H1 (cell line): ENCODE results near the gene BMPR1A. TPM values are rescaled to one million over a fixed set of nuclear protein-coding genes. Genes with fewer than 3 reads are reported as not detected.

ENCODE experiments used
- CTCF ChIA-PET: fragments of 300-600 bp; sonication (Branson Sonifier 250); formaldehyde crosslinking; loops from one replicate; lab custom pipeline; 2021; ENCODE audit not compliant: partially characterized antibody; lab: Charles Lee
- POLR2A ChIA-PET: fragments of 300-600 bp; sonication (Branson Sonifier 250); formaldehyde crosslinking; loops from one replicate; lab custom pipeline; 2021; ENCODE audit warnings: inconsistent platforms; ENCODE audit not compliant: partially characterized antibody; lab: Charles Lee
- DNase-seq, 2 experiments: peaks; one replicate each; pipeline versions ENCODE4 v3.0.0 to v3.0.0-alpha.2; 2010 to 2022; ENCODE audit warnings: low spot score in 2 of 2, low read depth in 1 of 2, mixed read lengths in 1 of 2
- FAIRE-seq: peaks from 2 replicates; lab custom pipeline; 2011; peaks lifted over from hg19 to GRCh38; lab: Jason Lieb, UNC
- H2AFZ ChIP-seq: 2 replicates; pipeline ENCODE4 v1.8.1; 2012; ENCODE audit warnings: low read length, inconsistent platforms
- H2AK5ac ChIP-seq: 2 replicates; pipeline ENCODE4 v1.6.1; 2013; ENCODE audit warnings: low read depth, low read length
- H2BK120ac ChIP-seq: replicated peaks from 2 replicates; pipeline ENCODE3; 2013; ENCODE audit warnings: low read depth, low read length, inconsistent platforms
- H2BK12ac ChIP-seq: 2 replicates; pipeline ENCODE4 v1.6.1; 2013; ENCODE audit warnings: low read depth, low read length
- H2BK15ac ChIP-seq: 2 replicates; pipeline ENCODE4 v1.6.1; 2013; ENCODE audit warnings: low read length
- H2BK20ac ChIP-seq: 2 replicates; pipeline ENCODE4 v1.6.1; 2013; ENCODE audit warnings: low read length
- H2BK5ac ChIP-seq: 2 replicates; pipeline ENCODE4 v1.6.1; 2013; ENCODE audit warnings: low read depth, low read length
- H3K14ac ChIP-seq: 2 replicates; pipeline ENCODE4 v1.6.1; 2013; ENCODE audit warnings: inconsistent platforms; ENCODE audit not compliant: insufficient read length
- H3K18ac ChIP-seq: 2 replicates; pipeline ENCODE4 v1.6.1; 2013; ENCODE audit warnings: low read length; ENCODE audit errors: extremely low read depth
- H3K23ac ChIP-seq: 2 replicates; pipeline ENCODE4 v1.6.1; 2013; ENCODE audit warnings: inconsistent platforms; ENCODE audit not compliant: insufficient read length
- H3K23me2 ChIP-seq: 2 replicates; pipeline ENCODE4 v1.6.1; 2013; ENCODE audit warnings: low read depth, low read length
- H3K27ac ChIP-seq: 2 replicates; pipeline ENCODE4 v1.6.1; 2011; ENCODE audit warnings: low read depth, low read length, inconsistent platforms
- H3K27me3 ChIP-seq, 4 experiments: replicated peaks in 1 of 4; 1 replicate in 1 of 4; 2 replicates in 3 of 4; pipeline versions ENCODE4 v1.6.1 to v1.8.1; 2011 to 2013; ENCODE audit warnings: low read length in 3 of 4, mild to moderate bottlenecking in 3 of 4, inconsistent platforms in 2 of 4, mixed read lengths in 2 of 4, moderate library complexity in 1 of 4; ENCODE audit not compliant: control insufficient read depth in 3 of 4, insufficient read depth in 3 of 4; ENCODE audit errors: extremely low read depth in 1 of 4
- H3K36me3 ChIP-seq, 4 experiments: 2 replicates each; pipeline versions ENCODE4 v1.6.1 to v1.8.1; 2011 to 2013; ENCODE audit warnings: mild to moderate bottlenecking in 4 of 4, low read length in 3 of 4, moderate library complexity in 2 of 4, control low read depth in 1 of 4, inconsistent platforms in 1 of 4; ENCODE audit not compliant: insufficient read depth in 4 of 4, control insufficient read depth in 2 of 4
- H3K4ac ChIP-seq: replicated peaks from 2 replicates; pipeline ENCODE3; 2013; ENCODE audit warnings: low read length, low read depth, mixed read lengths, inconsistent platforms; ENCODE audit not compliant: insufficient read length
- H3K4me1 ChIP-seq, 4 experiments: replicated peaks in 1 of 4; 1 replicate in 1 of 4; 2 replicates in 3 of 4; pipeline versions ENCODE4 v1.6.1 to v1.8.1; 2011 to 2013; ENCODE audit warnings: low read length in 3 of 4, inconsistent platforms in 2 of 4, mixed read lengths in 1 of 4; ENCODE audit not compliant: insufficient read depth in 4 of 4, control insufficient read depth in 3 of 4
- H3K4me2 ChIP-seq, 2 experiments: 2 replicates each; pipeline versions ENCODE4 v1.6.1 to v1.8.1; 2011 to 2013; ENCODE audit warnings: low read depth in 2 of 2, low read length in 2 of 2, control low read depth in 1 of 2, inconsistent platforms in 1 of 2, mild to moderate bottlenecking in 1 of 2; ENCODE audit not compliant: insufficient read depth in 1 of 2
- H3K4me3 ChIP-seq, 4 experiments: fragments of 200-600, 300-600 bp in 1 of 4; sonication (generic), shearing (Covaris generic), sonication (Bioruptor Twin) in 1 of 4; 2 replicates each; pipeline versions ENCODE4 v1.5.1 to v1.8.1; 2011 to 2016; ENCODE audit warnings: low read length in 4 of 4, low read depth in 3 of 4, control low read depth in 2 of 4, inconsistent platforms in 2 of 4, mild to moderate bottlenecking in 2 of 4, mixed read lengths in 1 of 4, moderate library complexity in 1 of 4; ENCODE audit not compliant: insufficient read depth in 2 of 4; ENCODE audit errors: extremely low read depth in 1 of 4
- H3K56ac ChIP-seq: replicated peaks from 2 replicates; pipeline ENCODE3; 2013; ENCODE audit warnings: low read depth, mild to moderate bottlenecking, mixed read lengths, low read length, inconsistent platforms; ENCODE audit not compliant: insufficient read length
- H3K79me1 ChIP-seq: 2 replicates; pipeline ENCODE4 v1.6.1; 2013; ENCODE audit warnings: low read depth, low read length, control low read depth
- H3K79me2 ChIP-seq, 2 experiments: 2 replicates each; pipeline versions ENCODE4 v1.6.1 to v1.8.1; 2012 to 2013; ENCODE audit warnings: low read length in 2 of 2, mild to moderate bottlenecking in 2 of 2, inconsistent platforms in 1 of 2; ENCODE audit not compliant: insufficient read depth in 2 of 2, control insufficient read depth in 1 of 2
- H3K9ac ChIP-seq, 4 experiments: replicated peaks in 1 of 4; 1 replicate in 1 of 4; 2 replicates in 3 of 4; pipeline versions ENCODE4 v1.6.1 to v1.8.1; 2011 to 2013; ENCODE audit warnings: low read depth in 3 of 4, low read length in 3 of 4, control low read depth in 2 of 4, mild to moderate bottlenecking in 2 of 4, moderate library complexity in 2 of 4, inconsistent platforms in 1 of 4; ENCODE audit errors: extremely low read depth in 1 of 4
- H3K9me3 ChIP-seq, 2 experiments: 2 replicates each; pipeline versions ENCODE4 v1.6.1 to v1.8.1; 2012 to 2013; ENCODE audit warnings: mild to moderate bottlenecking in 2 of 2, moderate library complexity in 2 of 2, control low read depth in 1 of 2, inconsistent platforms in 1 of 2, low read depth in 1 of 2, low read length in 1 of 2, mixed read lengths in 1 of 2; ENCODE audit not compliant: insufficient read depth in 2 of 2
- H4K20me1 ChIP-seq, 2 experiments: replicated peaks in 1 of 2; 2 replicates each; pipeline versions ENCODE3 to v1.8.1; 2011 to 2013; ENCODE audit warnings: inconsistent platforms in 2 of 2, low read length in 2 of 2, mild to moderate bottlenecking in 1 of 2; ENCODE audit not compliant: insufficient read depth in 2 of 2, control insufficient read depth in 1 of 2
- H4K5ac ChIP-seq: 2 replicates; pipeline ENCODE4 v1.6.1; 2013; ENCODE audit warnings: low read length, low read depth, mixed read lengths, inconsistent platforms; ENCODE audit not compliant: insufficient read length
- H4K8ac ChIP-seq: 2 replicates; pipeline ENCODE4 v1.8.0; 2013; ENCODE audit warnings: mild to moderate bottlenecking, moderate library complexity, low read length, inconsistent platforms; ENCODE audit not compliant: insufficient read depth; ENCODE audit errors: extremely low read depth
- H4K91ac ChIP-seq: replicated peaks from 2 replicates; pipeline ENCODE3; 2013; ENCODE audit warnings: low read length, mixed read lengths, inconsistent platforms; ENCODE audit not compliant: insufficient read length
- BRCA1 ChIP-seq: IDR thresholded peaks from 2 replicates; pipeline ENCODE4 v1.6.1; 2012; ENCODE audit warnings: low read depth, low read length, improper control_type of control experiment
- CTCF ChIP-seq, 3 experiments: IDR thresholded peaks; 1 replicate in 2 of 3; 2 replicates in 1 of 3; pipeline versions ENCODE4 v1.5.1 to v1.6.1; 2011; ENCODE audit warnings: low read length in 3 of 3, mild to moderate bottlenecking in 3 of 3, inconsistent platforms in 2 of 3, low read depth in 1 of 3, moderate library complexity in 1 of 3; ENCODE audit not compliant: insufficient read depth in 1 of 3; ENCODE audit errors: control extremely low read depth in 1 of 3
- EGR1 ChIP-seq: IDR thresholded peaks from 2 replicates; pipeline ENCODE4 v1.6.1; 2011; ENCODE audit warnings: low read depth, low read length, borderline replicate concordance
- NANOG ChIP-seq: IDR thresholded peaks from 2 replicates; pipeline ENCODE4 v1.6.1; 2011; ENCODE audit warnings: low read length, low read depth, mild to moderate bottlenecking, inconsistent platforms; ENCODE audit not compliant: insufficient read depth, poor library complexity, severe bottlenecking
- NRF1 ChIP-seq: IDR thresholded peaks from 2 replicates; pipeline ENCODE4 v1.6.1; 2011; ENCODE audit warnings: mild to moderate bottlenecking, low read depth, low read length, improper control_type of control experiment
- PHF8 ChIP-seq: fragments of 200-600 bp; sonication (generic); conservative IDR thresholded peaks from 2 replicates; pipeline ENCODE4 v1.7.1; 2012; ENCODE audit warnings: low read depth, mild to moderate bottlenecking, inconsistent platforms, low read length, moderate library complexity
- POLR2AphosphoS5 ChIP-seq: IDR thresholded peaks from 2 replicates; pipeline ENCODE4 v1.6.1; 2011; ENCODE audit warnings: low read depth, low read length
- POU5F1 ChIP-seq: IDR thresholded peaks from 2 replicates; pipeline ENCODE4 v1.6.1; 2011; ENCODE audit warnings: low read depth, mild to moderate bottlenecking, low read length, moderate library complexity
- RFX5 ChIP-seq: IDR thresholded peaks from 2 replicates; pipeline ENCODE4 v1.6.1; 2011; ENCODE audit warnings: low read depth, low read length, improper control_type of control experiment, borderline replicate concordance
- SAP30 ChIP-seq: fragments of 300-600 bp; sonication (generic); IDR thresholded peaks from 2 replicates; pipeline ENCODE4 v1.7.1; 2012; ENCODE audit warnings: low read length, moderate library complexity, mild to moderate bottlenecking, inconsistent platforms; ENCODE audit not compliant: insufficient read depth, insufficient replicate concordance
- WGBS, 2 experiments: shearing (Covaris generic) in 1 of 2; methylation state at CpG; one replicate each; pipeline versions ENCODE4 v1.1.6 to v1.1.7; 2013 to 2015; ENCODE audit warnings: low lambda C conversion rate in 2 of 2, mixed read lengths in 2 of 2, inconsistent platforms in 1 of 2, low coverage in 1 of 2, missing lambda C conversion rate in 1 of 2; ENCODE audit not compliant: insufficient replicate concordance in 2 of 2, insufficient coverage in 1 of 2, insufficient read length in 1 of 2; ENCODE audit errors: extremely low coverage in 1 of 2, missing lambda C conversion rate in 1 of 2; 5-methylcytosine and 5-hydroxymethylcytosine counted together
- polyA plus RNA-seq, 7 experiments: library from polyadenylated mRNA; depleted of rRNA in 3 of 7; stranded (reverse) in 5 of 7; unstranded in 2 of 7; fragments of >200 nt in 5 of 7; fragments of 200-250 nt in 2 of 7; gene quantifications; 1 replicate in 5 of 7; 2 replicates in 1 of 7; 4 replicates in 1 of 7; pipeline versions ENCODE4 v1.2.1 to v1.2.3, GENCODE V29; 2011 to 2013; ENCODE audit warnings: missing spikeins in 2 of 7, mixed read lengths in 2 of 7
- total RNA-seq: library from RNA; stranded (reverse); fragmentation: NEBNext Ultra II Directional; extraction: Animal tissue kit (Norgen Biotek cat#: 25700); gene quantifications from 2 replicates; pipeline ENCODE4 v1.2.1, GENCODE V29; 2021

The BMPR1A gene
- total and polyA plus RNA-seq, 2 of the 8 experiments (the other 6 are each of a cell fraction or from before 2014, with no cell fraction given) = 34.4 to 129 TPM

GRCh38 chr10:86708783-86709380, 47.5 kb upstream of the BMPR1A start:
- no peak overlapping the region for H3K56ac ChIP-seq
- POLR2A ChIA-PET = interaction anchor here (0.5 to 5.7 kb wide), 4 partner anchors 15 to 191 kb away, joined by 3 to 45 read pairs (median 3); partner anchors contain the start of gene BMPR1A
- H4K8ac ChIP-seq = no peak overlapping the region
- H4K5ac ChIP-seq = no peak overlapping the region
- H3K79me1 ChIP-seq = no peaks in the 10 kb centered on the region
- H3K4me1 ChIP-seq = peaks cover 3 to 21% (median 11%) of the 10 kb centered on the region in 4 experiments
- no peak overlapping the region for H3K23ac ChIP-seq
- no peak overlapping the region; the same call in 1 of the 2 replicates for H2BK20ac ChIP-seq
- H3K36me3 ChIP-seq = no peaks in the 10 kb centered on the region
- 83% methylated on average over 5 of the region's 5 CpGs; no CpG with 5 or more reads in 1 of the 2 experiments for WGBS, 2 experiments
- FAIRE-seq (no peak), DNase-seq (no peak)
- no peak overlapping the region for H3K14ac ChIP-seq
- H2AFZ ChIP-seq = no peak overlapping the region
- no peak overlapping the region for H3K9ac ChIP-seq
- H2BK5ac ChIP-seq = peak overlapping the region; percentile 60; the same call in 1 of the 2 replicates
- peaks cover 6% of the 10 kb centered on the region; the same call in 1 of the 2 replicates for H3K23me2 ChIP-seq
- H4K91ac ChIP-seq = no peak overlapping the region
- no peak overlapping the region for H3K4ac ChIP-seq
- no peak overlapping the region for H2AK5ac ChIP-seq
- H2BK12ac ChIP-seq = peak overlapping the region; percentile 80; the same call in 1 of the 2 replicates
- H3K27me3 ChIP-seq = no peaks in the 10 kb centered on the region
- H3K4me2 ChIP-seq = no peak overlapping the region
- no peak overlapping the region for H3K18ac ChIP-seq
- H3K79me2 ChIP-seq = no peaks in the 10 kb centered on the region
- 0 out of 2 replicates have a peak overlapping the region, but pooled peaks have one; percentile 81 for H2BK15ac ChIP-seq
- H3K9me3 ChIP-seq = no peaks in the 10 kb centered on the region
- H2BK120ac ChIP-seq = no peak overlapping the region
- H4K20me1 ChIP-seq = no peaks in the 10 kb centered on the region
- CTCF ChIA-PET = interaction anchor here (1.0 to 9.3 kb wide), 8 partner anchors 10 to 127 kb away, joined by 3 to 59 read pairs (median 8); no protein-coding TSS in a partner anchor
- H3K4me3 ChIP-seq = no peak overlapping the region
- H3K27ac ChIP-seq = no peak overlapping the region
- TF ChIP-seq RFX5 = no peak
- TF ChIP-seq PHF8 = no peak
- TF ChIP-seq NRF1 = no peak
- TF ChIP-seq POU5F1 = no peak
- no peak for TF ChIP-seq EGR1
- TF ChIP-seq CTCF (IDR thresholded peaks at IDR 0.05; ENCODE audit: control extremely low read depth in 1 of 3, insufficient read depth in 1 of 3, low read depth in 1 of 3, low read length in 3 of 3) = no peak
- TF ChIP-seq BRCA1 = no peak
- TF ChIP-seq NANOG = no peak
- TF ChIP-seq SAP30 = no peak
- TF ChIP-seq POLR2AphosphoS5 = no peak
